Measurements from ENCODE around the gene MAFG.

Gene MAFG

DNA sequence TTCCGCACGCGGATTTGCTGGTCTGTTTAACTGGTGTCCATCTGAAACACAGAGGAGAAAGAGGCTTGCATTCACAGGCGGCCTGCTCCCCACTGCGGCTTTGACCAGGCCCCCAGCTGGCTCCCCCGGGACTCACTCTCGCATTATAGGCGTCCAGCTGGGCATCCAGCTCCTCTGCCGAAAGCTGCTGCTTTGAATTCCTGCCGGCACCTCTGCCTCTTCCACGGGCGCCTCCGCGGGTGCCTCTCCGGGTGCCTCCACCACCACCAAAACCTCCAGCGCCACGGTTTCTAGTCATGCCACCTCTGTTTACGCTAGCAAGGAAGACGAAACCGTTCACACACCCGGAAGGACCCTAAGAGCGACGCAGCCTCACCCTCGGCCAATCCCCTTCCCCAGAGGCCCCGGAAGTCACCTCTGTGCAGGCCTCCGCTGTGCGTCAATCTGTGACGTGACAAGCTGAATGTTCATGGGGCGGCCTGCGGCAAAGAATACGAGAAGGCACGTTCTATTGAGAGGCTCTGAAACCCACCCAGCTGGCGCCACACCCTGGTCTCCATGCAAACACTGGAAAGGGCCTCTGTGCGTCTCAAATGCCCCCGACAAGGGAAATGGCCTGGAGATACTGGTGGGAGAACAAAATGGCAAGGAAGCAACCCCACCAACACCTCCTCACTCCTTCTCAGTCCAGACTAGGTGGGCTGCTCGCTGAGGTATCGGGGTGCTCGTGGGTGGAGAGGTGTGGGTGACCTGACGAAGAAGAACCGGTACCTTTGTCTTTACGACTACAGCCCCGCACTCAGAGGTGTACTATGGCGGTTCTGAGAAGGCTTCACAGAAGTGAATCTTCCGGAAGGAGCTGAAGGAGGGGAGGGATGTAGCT, 39.2 kb downstream of the MAFG start:
- H3K27me3 ChIP-seq, result no peaks in the 10 kb centered on the region
- no peak overlapping the region for H3K27ac ChIP-seq
- H3K36me3 ChIP-seq, result peaks cover 32 to 70% (median 53%) of the 10 kb centered on the region in 3 donors
- intact Hi-C loops (cut with DNase I; ENCODE audit: low total_unique reads), result no loop called here
- H3K4me3 ChIP-seq, result no peak overlapping the region
- DNase-seq, result no peak
- peaks cover 0 to 46% (median 34%) of the 10 kb centered on the region in 4 donors for H3K4me1 ChIP-seq
- no peaks in the 10 kb centered on the region for H3K9me3 ChIP-seq
- TF ChIP-seq, protein P1, sequence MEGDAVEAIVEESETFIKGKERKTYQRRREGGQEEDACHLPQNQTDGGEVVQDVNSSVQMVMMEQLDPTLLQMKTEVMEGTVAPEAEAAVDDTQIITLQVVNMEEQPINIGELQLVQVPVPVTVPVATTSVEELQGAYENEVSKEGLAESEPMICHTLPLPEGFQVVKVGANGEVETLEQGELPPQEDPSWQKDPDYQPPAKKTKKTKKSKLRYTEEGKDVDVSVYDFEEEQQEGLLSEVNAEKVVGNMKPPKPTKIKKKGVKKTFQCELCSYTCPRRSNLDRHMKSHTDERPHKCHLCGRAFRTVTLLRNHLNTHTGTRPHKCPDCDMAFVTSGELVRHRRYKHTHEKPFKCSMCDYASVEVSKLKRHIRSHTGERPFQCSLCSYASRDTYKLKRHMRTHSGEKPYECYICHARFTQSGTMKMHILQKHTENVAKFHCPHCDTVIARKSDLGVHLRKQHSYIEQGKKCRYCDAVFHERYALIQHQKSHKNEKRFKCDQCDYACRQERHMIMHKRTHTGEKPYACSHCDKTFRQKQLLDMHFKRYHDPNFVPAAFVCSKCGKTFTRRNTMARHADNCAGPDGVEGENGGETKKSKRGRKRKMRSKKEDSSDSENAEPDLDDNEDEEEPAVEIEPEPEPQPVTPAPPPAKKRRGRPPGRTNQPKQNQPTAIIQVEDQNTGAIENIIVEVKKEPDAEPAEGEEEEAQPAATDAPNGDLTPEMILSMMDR (IDR thresholded peaks at IDR 0.05), result no peak

DNA sequence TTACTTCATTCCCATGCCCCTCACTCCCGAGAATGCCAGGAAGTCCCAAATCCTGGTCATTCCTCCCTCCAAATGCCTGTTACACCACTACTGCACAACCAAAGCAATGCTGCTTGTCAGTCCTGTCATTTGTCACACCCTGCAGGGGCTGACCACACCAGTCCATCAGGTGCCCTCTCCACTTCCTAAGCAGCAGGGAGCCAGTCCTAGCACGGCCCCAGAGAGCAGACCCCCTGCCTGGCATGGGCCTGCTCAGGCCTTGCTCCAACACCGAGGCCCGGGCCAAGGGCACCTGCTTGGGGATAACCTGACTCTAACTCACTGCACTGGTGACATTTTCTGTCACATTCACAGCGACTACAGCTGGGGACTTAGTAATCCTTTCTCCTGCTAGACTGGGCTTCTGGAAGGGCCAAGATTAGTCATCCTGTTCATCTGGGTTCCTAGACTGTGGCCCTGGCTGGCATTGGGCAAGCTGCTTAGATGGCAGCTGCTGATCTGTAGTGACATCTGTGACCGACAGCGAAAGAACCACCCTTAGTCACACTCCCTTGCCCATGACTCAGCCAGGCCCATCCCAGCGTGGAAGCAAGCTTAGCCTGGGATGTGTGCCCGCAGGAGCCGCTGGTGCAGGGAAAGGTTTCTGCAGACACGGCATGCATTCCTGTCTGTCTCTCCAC, 41.5 kb downstream of the MAFG start:
- TF ChIP-seq, protein P1 (IDR thresholded peaks at IDR 0.05), result no peak
- H3K9me3 ChIP-seq, result no peaks in the 10 kb centered on the region
- no peaks in the 10 kb centered on the region for H3K27me3 ChIP-seq
- H3K36me3 ChIP-seq, result peaks cover 32 to 87% (median 53%) of the 10 kb centered on the region in 3 donors
- intact Hi-C loops (cut with DNase I; ENCODE audit: low total_unique reads), result no loop called here
- DNase-seq, result peak in 1 of 2 donors; percentile 62
- no peak overlapping the region for H3K27ac ChIP-seq
- H3K4me3 ChIP-seq, result no peak overlapping the region
- peaks cover 0 to 34% (median 22%) of the 10 kb centered on the region in 4 donors for H3K4me1 ChIP-seq

DNA sequence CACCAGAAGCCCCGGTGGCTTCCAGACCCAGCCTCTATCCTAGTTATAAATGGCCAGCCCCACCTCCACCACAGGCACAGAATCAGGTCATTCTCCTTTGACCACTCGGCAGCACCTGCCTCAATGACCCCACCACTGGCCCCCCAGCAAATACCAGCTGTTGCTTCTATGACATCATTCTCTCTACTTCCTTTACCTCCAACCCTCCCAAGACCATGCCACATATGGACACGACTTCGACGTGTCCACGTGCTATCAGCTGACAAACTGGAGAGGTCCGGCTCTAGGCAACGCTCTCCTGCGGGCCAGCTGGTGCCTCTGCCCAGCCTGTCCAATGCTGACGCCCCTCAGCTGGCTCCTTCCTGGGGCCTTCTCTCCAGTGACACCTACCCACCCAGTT, 42.1 kb downstream of the MAFG start:
- Histone ChIP-seq H3K27me3 (no peaks in the 10 kb centered on the region), H3K4me3 (no peak overlapping the region), H3K9me3 (no peaks in the 10 kb centered on the region), H3K4me1 (peaks cover 0 to 30% (median 19%) of the 10 kb centered on the region in 4 donors), H3K27ac (no peak overlapping the region), H3K36me3 (peaks cover 32 to 90% (median 57%) of the 10 kb centered on the region in 3 donors)
- TF ChIP-seq, protein P1 (IDR thresholded peaks at IDR 0.05), result no peak
- no peak for DNase-seq
- intact Hi-C loops (cut with DNase I; ENCODE audit: low total_unique reads), result no loop called here

DNA sequence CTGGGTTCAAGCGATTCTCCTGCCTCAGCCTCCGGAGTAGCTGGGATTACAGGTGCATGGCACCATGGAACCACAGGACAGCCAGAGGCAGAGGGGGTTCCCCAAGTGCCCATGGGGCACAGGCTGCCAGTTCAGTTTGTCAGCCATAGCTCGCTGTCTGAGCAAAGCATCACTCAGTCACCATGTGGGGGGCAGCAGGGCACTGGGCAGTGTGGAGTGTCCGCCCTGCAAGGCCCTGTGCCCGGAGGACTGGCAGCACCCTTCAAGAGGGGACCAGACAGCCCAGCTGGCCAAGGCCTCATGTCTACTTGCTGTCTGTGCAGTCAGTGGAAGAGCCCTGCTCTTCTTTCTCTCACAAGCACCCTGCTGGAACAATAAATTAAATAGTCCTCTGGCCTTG, 42.6 kb downstream of the MAFG start:
- H3K36me3 ChIP-seq, result peaks cover 32 to 91% (median 60%) of the 10 kb centered on the region in 3 donors
- TF ChIP-seq, protein P1 (IDR thresholded peaks at IDR 0.05), result no peak
- no peak for DNase-seq

DNA sequence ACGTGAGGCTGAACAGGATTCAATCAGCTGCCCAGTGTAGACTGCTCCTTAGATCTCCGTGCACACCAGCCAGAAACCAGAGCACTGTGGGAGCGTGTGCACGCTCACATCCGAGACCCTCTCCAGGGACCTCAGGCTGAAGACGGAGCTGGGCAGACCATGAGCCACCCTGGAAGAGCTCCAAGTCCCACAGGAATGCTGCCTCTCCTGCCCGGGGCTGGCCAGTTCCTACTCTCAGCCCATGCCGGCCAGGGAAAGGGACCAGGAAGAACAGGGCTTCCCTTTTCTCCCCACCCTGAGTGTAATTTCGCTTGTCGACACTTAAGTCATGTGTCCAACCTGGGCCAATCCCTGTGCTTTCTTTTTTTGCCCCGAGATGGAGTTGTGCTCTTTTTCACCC, 43.0 kb downstream of the MAFG start:
- intact Hi-C loops (cut with DNase I; ENCODE audit: low total_unique reads), result no loop called here

More for the DNA sequence above, 42.6 kb downstream of the MAFG start:
- intact Hi-C loops (cut with DNase I; ENCODE audit: low total_unique reads), result no loop called here
- H3K27me3 ChIP-seq, result no peaks in the 10 kb centered on the region
- peak overlapping the region; percentile 40 to 44 for H3K27ac ChIP-seq
- no peak overlapping the region for H3K4me3 ChIP-seq
- H3K9me3 ChIP-seq, result no peaks in the 10 kb centered on the region
- peaks cover 0 to 26% (median 14%) of the 10 kb centered on the region in 4 donors for H3K4me1 ChIP-seq

More for the DNA sequence above, 43.0 kb downstream of the MAFG start:
- Histone ChIP-seq H3K4me3 (no peak overlapping the region), H3K36me3 (peaks cover 29 to 91% (median 60%) of the 10 kb centered on the region in 3 donors), H3K9me3 (no peaks in the 10 kb centered on the region), H3K27me3 (no peaks in the 10 kb centered on the region), H3K4me1 (peaks cover 0 to 21% (median 10%) of the 10 kb centered on the region in 4 donors), H3K27ac (peak overlapping the region; percentile 40 to 44)
- TF ChIP-seq, protein P1 (IDR thresholded peaks at IDR 0.05), result no peak
- peak in 1 of 2 donors; percentile 64 for DNase-seq
